Prostate gland (tissue), 2 donors: ENCODE results near the gene JPH3. TPM values are rescaled to one million over a fixed set of nuclear protein-coding genes. Genes with fewer than 3 reads are reported as not detected.

Experiments
- DNase-seq: peaks from one replicate; pipeline ENCODE4 v3.0.0-alpha.2; 2019; ENCODE audit warnings: low spot score
- H3K27ac ChIP-seq, 2 donors: fragments of 200-600 bp; sonication (generic); 2 replicates each; pipeline ENCODE4 v1.5.1; 2017 to 2019
- H3K27me3 ChIP-seq: fragments of 200-600 bp; sonication (generic); replicated peaks from 2 replicates; pipeline ENCODE4 v1.5.1; 2019; ENCODE audit not compliant: insufficient read depth
- H3K36me3 ChIP-seq, 2 donors: fragments of 200-600 bp; sonication (generic); 1 replicate in 1 of 2; 2 replicates in 1 of 2; pipeline versions ENCODE4 v1.5.1 to v1.8.1; 2017 to 2019
- H3K4me1 ChIP-seq: fragments of 200-600 bp; sonication (generic); replicated peaks from 2 replicates; pipeline ENCODE4 v1.5.1; 2019
- H3K4me3 ChIP-seq, 2 donors: fragments of 200-600 bp; sonication (generic); 2 replicates each; pipeline ENCODE4 v1.5.1; 2017 to 2019
- H3K9me3 ChIP-seq: fragments of 200-600 bp; sonication (generic); 2 replicates; pipeline ENCODE4 v1.5.1; 2017
- POLR2A ChIP-seq: fragments of 450-650 bp; IDR thresholded peaks from one replicate; pipeline ENCODE4 v1.6.1; 2016; ENCODE audit warnings: antibody characterized with exemption, mild to moderate bottlenecking
- POLR2AphosphoS5 ChIP-seq: sonication (generic); formaldehyde crosslinking; IDR thresholded peaks from one replicate; pipeline ENCODE4 v1.6.1; 2017; ENCODE audit warnings: antibody characterized with exemption
- WGBS: methylation state at CpG from one replicate; pipeline ENCODE4 v1.1.5; 2018; 5-methylcytosine and 5-hydroxymethylcytosine counted together
- intact Hi-C: fragments of 100-400 bp; cut with DNase I; formaldehyde crosslinking; loops from one replicate; pipeline ENCODE4 v1.14.2; 2022
- total RNA-seq, 2 donors: library from RNA; depleted of rRNA; stranded (reverse); fragments of >200 nt; gene quantifications; one replicate each; pipeline ENCODE4 v1.1.0, GENCODE V29; 2016
- TF ChIP-seq, protein P1 (sequence below), 4 experiments: fragments of 200-600 bp in 2 of 4; fragments of 450-650 bp in 2 of 4; sonication (generic) in 2 of 4; IDR thresholded peaks; 1 replicate in 3 of 4; 2 replicates in 1 of 4; pipeline ENCODE4 v1.5.1; 2016 to 2019; ENCODE audit warnings: antibody characterized with exemption in 4 of 4, mild to moderate bottlenecking in 2 of 4, moderate library complexity in 2 of 4

The JPH3 gene
- total RNA-seq, 2 donors from 2014 or later = 1.0 to 6.1 TPM

DNA sequence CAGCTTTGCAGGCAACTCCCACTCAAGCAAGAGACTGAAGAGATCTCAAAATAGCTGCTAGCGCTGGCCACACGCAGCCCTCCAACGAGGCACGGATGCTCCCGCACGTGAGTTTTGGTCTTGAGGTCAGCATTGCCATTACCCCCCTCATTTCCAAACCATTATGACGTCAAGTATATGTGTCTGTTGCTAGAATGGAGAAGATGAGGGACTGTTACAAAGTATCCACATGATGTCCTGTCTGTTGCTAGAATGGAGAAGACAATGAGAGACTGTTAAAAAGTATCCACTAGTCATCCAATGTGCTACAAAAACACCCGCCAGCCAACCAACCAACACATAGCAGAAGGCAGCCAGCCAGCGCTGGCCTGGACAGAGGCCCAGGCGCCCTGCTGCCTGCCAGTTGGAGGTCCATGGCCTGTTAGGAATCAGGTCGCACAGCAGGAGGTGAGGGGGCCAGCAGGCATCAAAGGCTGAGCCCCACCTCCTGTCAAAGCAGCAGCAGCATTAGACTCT is 138.7 kb downstream of the JPH3 start:
- no peak overlapping the region for H3K4me3 ChIP-seq
- H3K27me3 ChIP-seq = no peaks in the 10 kb centered on the region
- TF ChIP-seq POLR2A (no peak), POLR2AphosphoS5 (no peak)
- TF ChIP-seq, protein P1, sequence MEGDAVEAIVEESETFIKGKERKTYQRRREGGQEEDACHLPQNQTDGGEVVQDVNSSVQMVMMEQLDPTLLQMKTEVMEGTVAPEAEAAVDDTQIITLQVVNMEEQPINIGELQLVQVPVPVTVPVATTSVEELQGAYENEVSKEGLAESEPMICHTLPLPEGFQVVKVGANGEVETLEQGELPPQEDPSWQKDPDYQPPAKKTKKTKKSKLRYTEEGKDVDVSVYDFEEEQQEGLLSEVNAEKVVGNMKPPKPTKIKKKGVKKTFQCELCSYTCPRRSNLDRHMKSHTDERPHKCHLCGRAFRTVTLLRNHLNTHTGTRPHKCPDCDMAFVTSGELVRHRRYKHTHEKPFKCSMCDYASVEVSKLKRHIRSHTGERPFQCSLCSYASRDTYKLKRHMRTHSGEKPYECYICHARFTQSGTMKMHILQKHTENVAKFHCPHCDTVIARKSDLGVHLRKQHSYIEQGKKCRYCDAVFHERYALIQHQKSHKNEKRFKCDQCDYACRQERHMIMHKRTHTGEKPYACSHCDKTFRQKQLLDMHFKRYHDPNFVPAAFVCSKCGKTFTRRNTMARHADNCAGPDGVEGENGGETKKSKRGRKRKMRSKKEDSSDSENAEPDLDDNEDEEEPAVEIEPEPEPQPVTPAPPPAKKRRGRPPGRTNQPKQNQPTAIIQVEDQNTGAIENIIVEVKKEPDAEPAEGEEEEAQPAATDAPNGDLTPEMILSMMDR (IDR thresholded peaks at IDR 0.05) = no peak
- H3K36me3 ChIP-seq = no peaks in the 10 kb centered on the region
- H3K4me1 ChIP-seq = no peaks in the 10 kb centered on the region
- no peak overlapping the region for H3K27ac ChIP-seq
- WGBS = 79% methylated on average over 11 of the region's 11 CpGs
- no peaks in the 10 kb centered on the region for H3K9me3 ChIP-seq
- DNase-seq = no peak
- intact Hi-C loops = no loop called here

DNA sequence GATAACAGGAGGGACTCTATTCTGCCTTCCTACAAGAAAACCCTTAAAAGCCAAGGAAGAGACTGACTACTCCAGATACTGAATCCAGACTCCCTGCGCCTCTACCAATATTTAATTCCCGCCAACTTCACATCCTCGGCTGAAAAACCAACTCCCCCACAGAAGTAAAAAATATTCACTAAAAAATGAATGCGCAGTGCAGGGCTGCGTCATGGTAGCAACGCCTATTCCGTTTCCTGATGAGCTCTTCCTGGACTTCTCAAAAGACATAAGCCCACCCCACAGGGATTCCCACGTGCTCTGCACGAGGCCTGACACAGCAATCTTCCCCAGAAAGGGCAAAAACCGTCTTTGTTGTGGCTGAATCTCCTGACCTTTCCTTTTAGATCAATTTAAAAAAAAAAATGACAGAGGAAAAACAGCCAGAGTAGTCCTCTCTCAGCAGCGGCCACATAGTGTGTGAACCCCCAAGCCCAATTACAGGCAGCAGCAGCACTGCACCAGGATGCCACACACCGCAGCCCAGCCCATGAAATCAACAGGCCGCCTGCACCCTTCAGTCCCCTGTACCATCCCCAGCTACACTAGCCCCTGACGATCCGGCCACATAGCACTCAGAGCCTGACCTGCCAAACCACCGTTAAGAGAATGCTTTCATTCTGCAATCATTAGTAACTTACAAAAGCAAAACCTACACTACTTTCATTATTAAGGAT is 139.6 kb downstream of the JPH3 start:
- Histone ChIP-seq H3K27ac (no peak overlapping the region), H3K36me3 (no peaks in the 10 kb centered on the region), H3K27me3 (no peaks in the 10 kb centered on the region), H3K9me3 (no peaks in the 10 kb centered on the region), H3K4me1 (no peaks in the 10 kb centered on the region), H3K4me3 (no peak overlapping the region)
- no peak for TF ChIP-seq POLR2AphosphoS5
- TF ChIP-seq POLR2A = no peak
- 95% methylated on average over 16 of the region's 16 CpGs for WGBS
- intact Hi-C loops = no loop called here
- DNase-seq = no peak

DNA sequence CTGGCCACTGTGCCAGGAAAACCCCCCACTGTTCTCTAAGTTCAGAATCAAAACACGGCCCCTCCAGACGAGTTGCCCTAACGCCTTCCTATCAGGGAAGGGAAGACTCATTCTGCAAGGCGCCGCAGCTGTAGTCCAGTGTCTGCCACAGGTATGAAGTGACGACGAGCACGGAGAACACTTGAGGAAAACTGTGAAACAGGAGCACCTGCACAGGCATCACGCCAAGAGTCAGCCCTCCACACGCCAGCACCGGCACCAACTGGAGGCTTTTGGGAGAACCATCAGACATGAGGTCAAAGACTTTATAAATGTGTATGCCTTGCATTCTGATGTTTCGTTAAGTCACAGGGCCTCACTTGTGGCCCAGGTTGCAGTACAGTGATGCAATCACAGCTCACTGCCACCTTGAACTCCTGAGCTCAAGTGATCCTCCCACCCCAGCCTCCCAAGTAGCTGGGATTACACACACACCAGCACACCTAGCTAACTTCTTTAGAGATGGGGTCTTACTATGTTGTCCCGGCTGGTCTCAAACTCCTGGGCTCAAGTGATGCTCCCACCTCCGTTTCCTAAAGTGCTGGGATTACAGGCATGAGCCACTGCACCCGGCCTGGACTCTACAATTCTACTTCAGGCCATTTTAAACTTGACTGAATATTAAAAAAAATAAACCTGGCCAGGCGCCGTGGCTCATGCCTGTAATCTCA is 140.6 kb downstream of the JPH3 start:
- H3K27me3 ChIP-seq = no peaks in the 10 kb centered on the region
- H3K4me1 ChIP-seq = no peaks in the 10 kb centered on the region
- 89% methylated on average over 17 of the region's 17 CpGs for WGBS
- no peak overlapping the region for H3K4me3 ChIP-seq
- no peak for DNase-seq
- no peak for TF ChIP-seq POLR2AphosphoS5
- TF ChIP-seq POLR2A = no peak
- TF ChIP-seq, protein P1 (IDR thresholded peaks at IDR 0.05) = no peak
- H3K27ac ChIP-seq = no peak overlapping the region
- H3K36me3 ChIP-seq = no peaks in the 10 kb centered on the region
- intact Hi-C loops = no loop called here
- H3K9me3 ChIP-seq = no peaks in the 10 kb centered on the region

DNA sequence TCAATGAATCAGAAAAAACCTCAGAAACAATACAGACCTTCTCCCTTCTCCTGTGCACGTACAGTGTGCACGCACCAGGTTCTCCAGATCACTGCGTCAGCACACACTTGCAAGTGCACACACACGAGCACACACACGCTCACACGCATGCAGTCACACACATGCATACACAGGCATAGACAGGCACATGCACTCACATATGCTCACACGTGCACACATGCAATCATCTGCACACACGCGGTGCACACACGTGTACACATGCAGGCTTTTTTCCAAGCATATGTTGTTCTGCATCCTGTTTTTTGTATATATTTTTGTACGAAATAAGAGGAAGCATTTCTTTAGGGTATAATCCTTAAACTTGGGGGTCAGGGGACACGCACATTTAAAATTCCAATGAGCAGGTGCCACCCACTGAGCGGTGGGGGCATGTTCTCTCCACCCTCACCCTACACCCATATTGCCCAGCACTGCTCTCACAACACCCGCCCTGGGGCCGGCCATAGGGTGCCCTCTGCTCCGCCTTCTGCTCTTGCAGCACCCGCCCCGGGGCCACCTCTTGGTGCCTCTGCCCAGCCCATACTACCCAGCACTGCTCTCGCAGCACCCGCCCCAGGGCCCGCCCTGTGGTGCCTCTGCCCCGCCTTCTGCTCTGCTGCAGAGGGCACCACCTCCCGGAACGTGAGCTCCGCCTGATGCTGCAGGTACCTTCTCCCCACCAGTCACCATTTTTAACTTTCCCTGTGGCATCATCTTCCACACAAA is 142.6 kb downstream of the JPH3 start:
- no peak for DNase-seq
- WGBS = 92% methylated on average over 25 of the region's 25 CpGs
- TF ChIP-seq, protein P1 (IDR thresholded peaks at IDR 0.05) = no peak
- no peak for TF ChIP-seq POLR2AphosphoS5
- no peak for TF ChIP-seq POLR2A
- no peaks in the 10 kb centered on the region for H3K4me1 ChIP-seq
- H3K9me3 ChIP-seq = no peaks in the 10 kb centered on the region
- no peak overlapping the region for H3K4me3 ChIP-seq
- H3K27ac ChIP-seq = no peak overlapping the region
- H3K36me3 ChIP-seq = no peaks in the 10 kb centered on the region
- no peaks in the 10 kb centered on the region for H3K27me3 ChIP-seq
- intact Hi-C loops = no loop called here

DNA sequence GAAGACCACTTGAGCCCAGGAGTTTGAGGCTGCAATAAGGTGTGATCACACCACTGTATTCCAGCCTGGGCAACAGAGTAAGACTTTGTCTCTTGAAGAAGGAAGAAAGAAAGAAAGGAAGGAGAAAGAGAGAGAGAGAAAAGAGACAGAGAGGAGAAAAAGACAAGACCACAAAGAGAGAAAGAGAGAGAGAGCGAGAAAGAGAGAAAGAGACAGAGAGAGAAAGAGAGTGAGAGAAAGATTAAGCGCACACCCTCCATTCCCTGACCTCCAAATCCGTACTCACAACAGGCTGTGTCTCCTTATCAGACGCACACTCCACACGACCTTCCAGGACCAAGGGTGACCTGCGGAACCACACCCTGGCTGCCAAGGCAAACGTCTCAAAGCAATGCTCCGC is 143.9 kb downstream of the JPH3 start:
- intact Hi-C loops = no loop called here
- no peak for DNase-seq
- 88% methylated on average over 8 of the region's 8 CpGs for whole genome bisulfite sequencing
- no peak for TF ChIP-seq POLR2AphosphoS5
- TF ChIP-seq, protein P1 (IDR thresholded peaks at IDR 0.05) = no peak
- no peak for TF ChIP-seq POLR2A
- Histone ChIP-seq H3K27ac (no peak overlapping the region), H3K4me1 (no peaks in the 10 kb centered on the region), H3K27me3 (no peaks in the 10 kb centered on the region), H3K36me3 (peaks cover 0 to 6% of the 10 kb centered on the region in 2 donors), H3K4me3 (no peak overlapping the region), H3K9me3 (no peaks in the 10 kb centered on the region)
